ENCODE data around the gene EZH2.

- TF ChIP-seq EZH2 (IDR thresholded peaks at IDR 0.05; ENCODE audit: low read length, unreplicated experiment): no peak
- TF ChIP-seq EZH2phosphoT487 (IDR thresholded peaks at IDR 0.05; ENCODE audit: borderline replicate concordance, low read length): no peak
Observed at GRCh38 chr7:148866362-148866761, 17.7 kb downstream of the EZH2 start.

Measured in PC-3 (cell line).